Hematopoietic multipotent progenitor cell treated with erythropoietin and hydrocortisone succinate and interleukin-3 and kit ligand, for 17 days (in vitro differentiated cells): ENCODE results near the gene SIK3.

Experiments
- DNase-seq: peaks from one replicate; pipeline ENCODE4 v3.0.0-alpha.2; 2015; ENCODE audit warnings: low spot score

Gene SIK3

GRCh38 chr11:117009905-117010605 lies 88.2 kb downstream of the SIK3 start:
- DNase-seq: no peak

GRCh38 chr11:117005758-117006157 lies 92.5 kb downstream of the SIK3 start:
- no peak for DNase-seq

GRCh38 chr11:117002639-117003299 lies 95.5 kb downstream of the SIK3 start:
- DNase-seq: no peak

GRCh38 chr11:117000014-117000737 lies 98.1 kb downstream of the SIK3 start:
- no peak for DNase-seq

- no peak for DNase-seq
Measured at GRCh38 chr11:116997071-116997470, 101.2 kb downstream of the SIK3 start.

GRCh38 chr11:116994195-116994594 lies 104.0 kb downstream of the SIK3 start:
- no peak for DNase-seq

- no peak for DNase-seq
Measured at GRCh38 chr11:116993599-116993998, 104.6 kb downstream of the SIK3 start.

- DNase-seq: no peak
Measured at GRCh38 chr11:116991491-116991890, 106.7 kb downstream of the SIK3 start.

- DNase-seq: no peak
Measured at GRCh38 chr11:116990811-116991210, 107.4 kb downstream of the SIK3 start.

- no peak for DNase-seq
Measured at GRCh38 chr11:116990061-116990473, 108.2 kb downstream of the SIK3 start.

GRCh38 chr11:116989184-116989583 lies 109.0 kb downstream of the SIK3 start:
- no peak for DNase-seq

- no peak for DNase-seq
Measured at GRCh38 chr11:116986521-116987105, 111.6 kb downstream of the SIK3 start.

GRCh38 chr11:116984589-116984988 lies 113.6 kb downstream of the SIK3 start:
- DNase-seq: no peak

- DNase-seq: no peak
Measured at GRCh38 chr11:116984186-116984585, 114.0 kb downstream of the SIK3 start.

GRCh38 chr11:116981266-116981885 lies 116.9 kb downstream of the SIK3 start:
- DNase-seq: no peak

GRCh38 chr11:116980136-116980793 lies 118.0 kb downstream of the SIK3 start:
- no peak for DNase-seq

GRCh38 chr11:116976941-116977570 lies 121.2 kb downstream of the SIK3 start:
- no peak for DNase-seq

- no peak for DNase-seq
Measured at GRCh38 chr11:116975661-116976060, 122.6 kb downstream of the SIK3 start.

GRCh38 chr11:116973270-116973669 lies 125.0 kb downstream of the SIK3 start:
- DNase-seq: no peak

GRCh38 chr11:116972691-116973090 lies 125.5 kb downstream of the SIK3 start:
- no peak for DNase-seq
